H9 (cell line): Measurements from ENCODE around the gene AMN. TPM values are rescaled to one million over a fixed set of nuclear protein-coding genes. Genes with fewer than 3 reads are reported as not detected.
"Not testable (repeated sequence)": the region's sequence is repeated elsewhere in the genome, so short reads cannot be mapped to it uniquely, and the experiment has no call there.

ENCODE experiments used
- DNase-seq: peaks from one replicate; pipeline ENCODE4 v3.0.0-alpha.2; 2017
- H2AFZ ChIP-seq: one replicate; pipeline ENCODE4 v1.6.1; 2013; ENCODE audit warnings: mild to moderate bottlenecking, low read length, control low read depth, moderate library complexity
- H2AK5ac ChIP-seq: 2 replicates; pipeline ENCODE4 v1.6.1; 2013; ENCODE audit warnings: low read length, control low read depth, mixed read lengths; ENCODE audit not compliant: insufficient read length
- H2BK120ac ChIP-seq: one replicate; pipeline ENCODE4 v1.6.1; 2013; ENCODE audit warnings: low read depth, mild to moderate bottlenecking, low read length, control low read depth, inconsistent platforms; ENCODE audit not compliant: poor library complexity, severe bottlenecking
- H2BK12ac ChIP-seq: 2 replicates; pipeline ENCODE4 v1.6.1; 2013; ENCODE audit warnings: low read length, control low read depth, mixed read lengths, low read depth; ENCODE audit not compliant: insufficient read length
- H2BK15ac ChIP-seq: 2 replicates; pipeline ENCODE4 v1.6.1; 2013; ENCODE audit warnings: low read depth, low read length, control low read depth
- H2BK20ac ChIP-seq: one replicate; pipeline ENCODE4 v1.6.1; 2013; ENCODE audit warnings: low read depth, mild to moderate bottlenecking, low read length, control low read depth, inconsistent platforms; ENCODE audit not compliant: poor library complexity, severe bottlenecking
- H2BK5ac ChIP-seq: 2 replicates; pipeline ENCODE4 v1.6.1; 2013; ENCODE audit warnings: low read length, control low read depth, mixed read lengths; ENCODE audit not compliant: insufficient read length
- H3K14ac ChIP-seq: 2 replicates; pipeline ENCODE4 v1.6.1; 2013; ENCODE audit warnings: low read length, control low read depth; ENCODE audit not compliant: insufficient read depth
- H3K18ac ChIP-seq: 2 replicates; pipeline ENCODE4 v1.6.1; 2013; ENCODE audit warnings: low read depth, mild to moderate bottlenecking, mixed read lengths, low read length, control low read depth; ENCODE audit not compliant: insufficient read length
- H3K23ac ChIP-seq: 2 replicates; pipeline ENCODE4 v1.6.1; 2013; ENCODE audit warnings: low read length, control low read depth, mixed read lengths, low read depth; ENCODE audit not compliant: insufficient read length
- H3K23me2 ChIP-seq: 2 replicates; pipeline ENCODE4 v1.6.1; 2013; ENCODE audit warnings: low read depth, mild to moderate bottlenecking, mixed read lengths, low read length, control low read depth; ENCODE audit not compliant: insufficient read length, poor library complexity, severe bottlenecking
- H3K27ac ChIP-seq: 2 replicates; pipeline ENCODE4 v1.5.1; 2013; ENCODE audit warnings: low read length, control low read depth, mixed read lengths, low read depth; ENCODE audit not compliant: insufficient read length
- H3K27me3 ChIP-seq: 2 replicates; pipeline ENCODE4 v1.6.1; 2013; ENCODE audit warnings: low read length, control low read depth, inconsistent platforms; ENCODE audit not compliant: insufficient read depth
- H3K4ac ChIP-seq: 2 replicates; pipeline ENCODE4 v1.6.1; 2013; ENCODE audit warnings: low read depth, mild to moderate bottlenecking, control low read depth, inconsistent platforms, low read length, moderate library complexity
- H3K4me1 ChIP-seq: 2 replicates; pipeline ENCODE4 v1.6.1; 2013; ENCODE audit warnings: low read length, control low read depth, inconsistent platforms; ENCODE audit not compliant: insufficient read depth
- H3K4me2 ChIP-seq: 2 replicates; pipeline ENCODE4 v1.6.1; 2013; ENCODE audit warnings: low read length, control low read depth, mixed read lengths; ENCODE audit not compliant: insufficient read length, insufficient read depth
- H3K56ac ChIP-seq: 2 replicates; pipeline ENCODE4 v1.6.1; 2013; ENCODE audit warnings: low read depth, mild to moderate bottlenecking, mixed read lengths, low read length, control low read depth; ENCODE audit not compliant: insufficient read length
- H3K79me1 ChIP-seq: 2 replicates; pipeline ENCODE4 v1.6.1; 2013; ENCODE audit warnings: low read depth, mild to moderate bottlenecking, moderate library complexity, low read length, control low read depth, inconsistent platforms; ENCODE audit not compliant: insufficient read depth, poor library complexity, severe bottlenecking
- H3K79me2 ChIP-seq: 2 replicates; pipeline ENCODE4 v1.6.1; 2013; ENCODE audit warnings: low read length, control low read depth, inconsistent platforms; ENCODE audit not compliant: insufficient read depth
- H3K9ac ChIP-seq: 2 replicates; pipeline ENCODE4 v1.6.1; 2013; ENCODE audit warnings: low read length, control low read depth, mixed read lengths; ENCODE audit not compliant: insufficient read length; ENCODE audit errors: extremely low read depth
- H3K9me3 ChIP-seq: one replicate; pipeline ENCODE4 v1.6.1; 2013; ENCODE audit warnings: low read depth, low read length, inconsistent platforms; ENCODE audit not compliant: control insufficient read depth
- H3T11ph ChIP-seq: one replicate; pipeline ENCODE4 v1.6.1; 2013; ENCODE audit warnings: mild to moderate bottlenecking, low read length, control low read depth, inconsistent platforms
- H4K20me1 ChIP-seq: one replicate; pipeline ENCODE4 v1.6.1; 2013; ENCODE audit not compliant: control insufficient read depth, insufficient read length, insufficient read depth
- H4K5ac ChIP-seq: 2 replicates; pipeline ENCODE4 v1.6.1; 2013; ENCODE audit warnings: low read depth, mild to moderate bottlenecking, mixed read lengths, low read length, control low read depth; ENCODE audit not compliant: insufficient read length
- H4K8ac ChIP-seq: replicated peaks from 2 replicates; pipeline ENCODE4 v1.6.1; 2013; ENCODE audit warnings: low read length, control low read depth, mixed read lengths, low read depth; ENCODE audit not compliant: insufficient read length
- H4K91ac ChIP-seq: 2 replicates; pipeline ENCODE4 v1.6.1; 2013; ENCODE audit warnings: low read depth, mild to moderate bottlenecking, moderate library complexity, mixed read lengths, low read length, control low read depth; ENCODE audit not compliant: insufficient read length
- H3K27ac Mint-ChIP-seq, 3 experiments: 2 replicates in 2 of 3; 3 replicates in 1 of 3; pipeline ENCODE4 v1.8.0; 2020 to 2021; ENCODE audit warnings: mixed read lengths in 3 of 3, mild to moderate bottlenecking in 1 of 3, moderate library complexity in 1 of 3
- H3K27me3 Mint-ChIP-seq: 2 replicates; pipeline ENCODE4 v1.8.0; 2021; ENCODE audit warnings: low read depth, mild to moderate bottlenecking, moderate library complexity, mixed read lengths
- H3K36me3 Mint-ChIP-seq, 3 experiments: 2 replicates in 2 of 3; 3 replicates in 1 of 3; pipeline ENCODE4 v1.8.0; 2020 to 2021; ENCODE audit warnings: low read depth in 3 of 3, mixed read lengths in 3 of 3; ENCODE audit not compliant: insufficient read depth in 1 of 3
- H3K4me1 Mint-ChIP-seq, 2 experiments: 2 replicates each; pipeline ENCODE4 v1.8.0; 2020; ENCODE audit warnings: mixed read lengths in 2 of 2
- H3K4me3 Mint-ChIP-seq, 2 experiments: 2 replicates in 1 of 2; 3 replicates in 1 of 2; pipeline ENCODE4 v1.8.0; 2020 to 2021; ENCODE audit warnings: mild to moderate bottlenecking in 2 of 2, mixed read lengths in 2 of 2, moderate library complexity in 1 of 2
- H3K9me3 Mint-ChIP-seq, 2 experiments: 2 replicates in 1 of 2; 3 replicates in 1 of 2; pipeline ENCODE4 v1.8.0; 2020; ENCODE audit warnings: mild to moderate bottlenecking in 2 of 2, mixed read lengths in 2 of 2, moderate library complexity in 1 of 2
- WGBS: extraction: QIAGEN DNeasy Blood & Tissue Kit; methylation state at CpG from one replicate; pipeline ENCODE4 v1.1.7; 2013; ENCODE audit warnings: missing lambda C conversion rate, low lambda C conversion rate, mixed read lengths; ENCODE audit not compliant: insufficient read length; ENCODE audit errors: extremely low coverage; 5-methylcytosine and 5-hydroxymethylcytosine counted together
- total RNA-seq: library from RNA; stranded (reverse); gene quantifications from 2 replicates; pipeline ENCODE4 v1.2.1, GENCODE V29; 2021
- TF ChIP-seq, protein P1 (sequence below): fragments of 200-600 bp; sonication (generic); conservative IDR thresholded peaks from 3 replicates; pipeline ENCODE4 v1.8.0; 2021; ENCODE audit warnings: antibody characterized with exemption, mild to moderate bottlenecking

The AMN gene
- total RNA-seq, 1 experiment from 2014 or later, result 1.9 TPM

DNA sequence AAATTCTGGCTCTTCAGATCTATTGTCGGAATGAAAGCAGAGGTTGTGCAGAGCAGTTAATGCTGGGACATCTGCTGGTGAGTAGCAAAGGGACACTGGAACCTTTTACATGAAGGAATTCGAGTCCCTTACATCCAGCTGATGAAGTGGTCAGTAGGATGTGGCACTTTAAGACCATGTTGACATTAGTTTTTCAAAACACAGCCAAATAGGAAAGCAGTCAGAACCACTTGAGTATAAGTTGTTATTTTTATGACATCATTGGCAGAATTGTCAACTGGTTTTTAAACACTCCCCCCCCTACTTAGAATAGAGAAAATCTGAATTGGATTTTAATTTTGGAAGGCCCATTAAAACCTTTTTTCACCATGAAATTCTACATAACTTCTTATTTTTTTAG, 46.8 kb upstream of the AMN start:
- Histone ChIP-seq H3K79me2 (no peaks in the 10 kb centered on the region), H3K23ac (no peak overlapping the region), H2BK20ac (no peak overlapping the region), H3K79me1 (no peaks in the 10 kb centered on the region), H4K5ac (no peak overlapping the region), H3K56ac (no peak overlapping the region), H3K14ac (no peak overlapping the region), H4K8ac (no peak overlapping the region), H3K18ac (no peak overlapping the region), H3K4me1 (no peaks in the 10 kb centered on the region), H2AFZ (no peak overlapping the region), H3K27ac (no peak overlapping the region), H3K9ac (no peak overlapping the region), H2BK15ac (no peak overlapping the region), H3T11ph (no peak overlapping the region), H3K9me3 (no peaks in the 10 kb centered on the region), H4K91ac (no peak overlapping the region), H3K4me2 (no peak overlapping the region), H2BK120ac (no peak overlapping the region), H3K4ac (no peak overlapping the region), H3K23me2 (no peaks in the 10 kb centered on the region), H2BK12ac (no peak overlapping the region), H4K20me1 (no peaks in the 10 kb centered on the region), H3K27me3 (no peaks in the 10 kb centered on the region), H2BK5ac (no peak overlapping the region), H2AK5ac (no peak overlapping the region)
- Mint-ChIP-seq H3K4me3 (no peak overlapping the region), H3K9me3 (no peaks in the 10 kb centered on the region), H3K4me1 (peaks cover 13% of the 10 kb centered on the region in 2 experiments), H3K36me3 (peaks cover 0 to 14% (median 0%) of the 10 kb centered on the region in 3 experiments; a peak in 2 of 7 replicates), H3K27ac (no peak overlapping the region), H3K27me3 (no peaks in the 10 kb centered on the region)
- DNase-seq, result no peak
- no CpG with 5 or more reads among the region's 2 CpGs for WGBS
- TF ChIP-seq, protein P1, sequence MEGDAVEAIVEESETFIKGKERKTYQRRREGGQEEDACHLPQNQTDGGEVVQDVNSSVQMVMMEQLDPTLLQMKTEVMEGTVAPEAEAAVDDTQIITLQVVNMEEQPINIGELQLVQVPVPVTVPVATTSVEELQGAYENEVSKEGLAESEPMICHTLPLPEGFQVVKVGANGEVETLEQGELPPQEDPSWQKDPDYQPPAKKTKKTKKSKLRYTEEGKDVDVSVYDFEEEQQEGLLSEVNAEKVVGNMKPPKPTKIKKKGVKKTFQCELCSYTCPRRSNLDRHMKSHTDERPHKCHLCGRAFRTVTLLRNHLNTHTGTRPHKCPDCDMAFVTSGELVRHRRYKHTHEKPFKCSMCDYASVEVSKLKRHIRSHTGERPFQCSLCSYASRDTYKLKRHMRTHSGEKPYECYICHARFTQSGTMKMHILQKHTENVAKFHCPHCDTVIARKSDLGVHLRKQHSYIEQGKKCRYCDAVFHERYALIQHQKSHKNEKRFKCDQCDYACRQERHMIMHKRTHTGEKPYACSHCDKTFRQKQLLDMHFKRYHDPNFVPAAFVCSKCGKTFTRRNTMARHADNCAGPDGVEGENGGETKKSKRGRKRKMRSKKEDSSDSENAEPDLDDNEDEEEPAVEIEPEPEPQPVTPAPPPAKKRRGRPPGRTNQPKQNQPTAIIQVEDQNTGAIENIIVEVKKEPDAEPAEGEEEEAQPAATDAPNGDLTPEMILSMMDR, result no peak

DNA sequence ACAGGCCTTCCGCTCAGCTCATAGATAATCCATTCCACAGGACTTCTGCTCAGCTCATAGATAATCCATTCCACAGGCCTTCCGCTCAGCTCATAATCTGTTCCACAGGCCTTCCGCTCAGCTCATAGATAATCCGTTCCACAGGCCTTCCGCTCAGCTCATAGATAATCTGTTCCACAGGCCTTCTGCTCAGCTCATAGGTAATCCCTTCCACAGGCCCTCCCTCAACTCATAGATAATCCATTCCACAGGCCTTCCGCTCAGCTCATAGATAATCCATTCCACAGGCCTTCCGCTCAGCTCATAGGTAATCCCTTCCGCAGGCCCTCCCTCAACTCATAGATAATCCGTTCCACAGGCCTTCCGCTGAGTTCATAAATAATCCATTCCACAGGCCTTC, 45.0 kb upstream of the AMN start:
- DNase-seq, H2BK12ac ChIP-seq, H4K8ac ChIP-seq, H4K5ac ChIP-seq, H3K9me3 Mint-ChIP-seq, H3K4me1 ChIP-seq, H3K18ac ChIP-seq, H3K79me1 ChIP-seq, H2BK5ac ChIP-seq, H2BK120ac ChIP-seq, H3K27ac Mint-ChIP-seq, H3K23ac ChIP-seq, H3K4me2 ChIP-seq, H3K14ac ChIP-seq, H3K9me3 ChIP-seq, H3K9ac ChIP-seq, H2BK15ac ChIP-seq, H3K27me3 Mint-ChIP-seq, H3K4ac ChIP-seq, H3K56ac ChIP-seq, H2AFZ ChIP-seq, H3T11ph ChIP-seq, H2AK5ac ChIP-seq, H3K36me3 Mint-ChIP-seq, H3K4me1 Mint-ChIP-seq, H3K27me3 ChIP-seq, H2BK20ac ChIP-seq, H3K4me3 Mint-ChIP-seq, H4K20me1 ChIP-seq, H3K27ac ChIP-seq, H3K79me2 ChIP-seq, H3K23me2 ChIP-seq, H4K91ac ChIP-seq: not testable (repeated sequence)
- no CpG with 5 or more reads among the region's 10 CpGs for WGBS
